Keratinocyte (primary cell): ENCODE data around the gene ACSM3.

Source experiments
- CTCF ChIP-seq, 3 experiments: IDR thresholded peaks in 1 of 3; conservative IDR thresholded peaks in 1 of 3; optimal IDR thresholded peaks in 1 of 3; 2 replicates in 2 of 3; 3 replicates in 1 of 3; pipeline versions ENCODE3 to v1.5.1; 2011; ENCODE audit warnings: low read length in 3 of 3, mild to moderate bottlenecking in 3 of 3, moderate library complexity in 2 of 3, control low read depth in 1 of 3, inconsistent platforms in 1 of 3; ENCODE audit not compliant: insufficient read depth in 2 of 3; ENCODE audit errors: extremely low read depth in 1 of 3
- EZH2 ChIP-seq: IDR thresholded peaks from one replicate; pipeline ENCODE4 v1.6.1; 2012; ENCODE audit warnings: inconsistent platforms, mild to moderate bottlenecking, low read length, moderate library complexity

- no peak for TF ChIP-seq CTCF (optimal IDR thresholded peaks at IDR 0.05 in 1 of 3, IDR thresholded peaks at IDR 0.05 in 1 of 3, conservative IDR thresholded peaks at IDR 0.05 in 1 of 3; ENCODE audit: extremely low read depth in 1 of 3, insufficient read depth in 2 of 3, low read length in 3 of 3)
- TF ChIP-seq EZH2 = no peak
Observed at GRCh38 chr16:20734056-20734455, 29.8 kb upstream of the ACSM3 start.
